SK-N-MC (cell line): ENCODE results near the gene B4GALT4.

Experiments
- EZH2 ChIP-seq: fragments of 200-600 bp; sonication (generic); IDR thresholded peaks from one replicate; pipeline ENCODE4 v1.6.1; 2017; ENCODE audit warnings: antibody characterized with exemption
- FOXP2 ChIP-seq: optimal IDR thresholded peaks from 2 replicates; pipeline ENCODE3; 2011; ENCODE audit warnings: mild to moderate bottlenecking, moderate library complexity; ENCODE audit not compliant: insufficient read depth; ENCODE audit errors: extremely low read length, control extremely low read depth
- POLR2AphosphoS5 ChIP-seq: IDR thresholded peaks from 2 replicates; pipeline ENCODE4 v1.6.1; 2012; ENCODE audit warnings: mild to moderate bottlenecking, low read depth, low read length, borderline replicate concordance

GRCh38 chr3:119234610-119235009 is 6.1 kb downstream of the B4GALT4 start:
- TF ChIP-seq EZH2 (no peak), POLR2AphosphoS5 (no peak), FOXP2 (no peak)
